GM21737 (cell line): ENCODE data around the gene KDM4B.

Experiments
- ATAC-seq: cut with Tn5 transposase; IDR thresholded peaks from one replicate; pipeline ENCODE4 v1.9.1; 2021; ENCODE audit warnings: mild to moderate bottlenecking, moderate library complexity; ENCODE audit not compliant: unreplicated experiment

KDM4B gene

DNA sequence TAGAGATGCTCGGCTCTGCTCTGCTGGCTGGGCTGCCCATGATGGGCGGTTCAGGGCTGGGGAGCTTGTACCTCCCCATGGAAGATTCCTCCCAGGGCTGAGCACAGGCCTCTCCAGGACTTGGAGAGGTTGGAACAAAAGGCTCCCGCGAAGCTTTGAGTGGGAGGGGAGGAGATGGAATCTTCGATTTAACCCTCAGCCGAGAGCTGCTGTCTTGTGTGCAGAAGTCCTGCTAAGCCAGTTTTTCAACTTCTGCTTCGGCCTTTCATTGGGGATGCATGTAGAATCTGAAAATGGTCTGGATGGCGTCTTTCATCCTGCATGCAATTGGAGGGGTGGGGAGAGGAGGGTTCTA, 163.3 kb downstream of the KDM4B start:
- no peak for ATAC-seq

DNA sequence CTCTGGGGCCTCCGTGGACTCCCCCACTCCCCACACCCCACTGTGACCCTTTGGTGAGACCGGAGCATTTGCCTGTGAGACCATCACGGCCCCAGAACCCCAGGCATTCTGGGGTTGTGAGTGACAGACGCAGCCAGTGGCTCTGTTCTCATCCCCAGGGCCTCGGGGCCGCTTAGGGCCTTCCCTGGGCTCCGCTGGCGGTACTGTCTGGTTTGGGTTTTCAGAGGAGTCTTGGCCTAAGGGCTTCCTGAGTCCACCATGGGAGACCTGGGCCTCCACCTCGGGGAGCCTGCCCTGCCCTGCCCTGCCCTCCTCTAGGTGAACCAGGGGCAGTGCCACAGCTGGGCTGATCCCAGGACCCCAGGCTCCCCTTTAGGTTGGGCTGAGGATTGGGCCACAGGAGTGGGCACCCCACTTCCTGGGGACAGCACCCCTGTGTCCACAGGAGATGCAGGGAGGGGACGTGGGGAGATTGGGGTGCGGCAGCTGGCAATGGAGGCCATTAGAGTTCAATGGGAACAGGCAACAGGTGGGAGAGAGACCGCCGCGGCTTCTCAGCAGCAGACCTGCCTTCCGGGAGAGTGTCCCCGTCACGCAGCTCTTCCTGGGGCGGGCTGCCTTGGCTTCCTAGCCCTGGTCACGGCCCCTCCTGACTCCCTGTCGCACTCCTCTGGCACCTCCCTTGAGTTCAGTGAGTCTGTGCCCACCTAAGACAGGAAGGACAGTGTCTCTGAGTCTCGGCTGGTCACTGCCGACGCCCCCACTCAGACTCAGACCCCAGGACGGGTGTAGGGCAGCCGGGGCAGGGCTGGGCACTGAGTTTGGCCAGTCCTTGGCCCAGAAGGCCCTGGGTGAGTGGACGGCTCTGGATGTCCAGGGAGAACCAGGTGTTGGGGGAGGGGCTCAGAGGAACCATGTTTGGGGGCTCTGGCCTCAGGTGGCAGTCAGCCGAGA, 164.1 kb downstream of the KDM4B start:
- no peak for ATAC-seq

DNA sequence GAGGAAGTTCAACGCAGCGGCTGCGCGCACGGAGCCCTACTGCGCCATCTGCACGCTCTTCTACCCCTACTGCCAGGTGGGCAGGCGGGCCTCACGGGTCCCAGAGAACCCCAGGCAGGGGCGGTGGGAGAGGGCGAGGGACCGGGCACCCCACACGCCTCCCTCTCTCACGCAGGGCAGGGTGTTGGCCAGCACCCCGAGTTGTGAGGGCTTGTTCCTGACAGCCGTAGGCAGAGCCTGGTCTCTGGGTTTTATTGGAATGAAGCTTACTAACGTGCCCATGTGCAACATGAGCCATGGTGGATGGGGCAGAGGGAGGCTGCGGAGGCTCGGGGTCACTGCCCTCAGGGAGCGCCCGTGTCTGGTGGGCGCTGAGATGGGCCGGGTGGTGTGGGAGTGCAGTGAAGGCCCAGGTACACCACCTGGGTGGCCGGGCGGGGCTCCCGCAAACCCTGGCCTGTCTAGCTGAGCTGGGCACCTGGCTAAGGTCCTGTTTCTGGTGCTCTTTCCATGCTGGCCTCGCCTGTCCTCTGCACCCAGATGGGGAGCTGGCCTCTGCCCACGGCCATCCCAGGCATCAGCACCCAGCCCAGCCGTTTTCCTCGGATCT, 165.2 kb downstream of the KDM4B start:
- ATAC-seq = no peak

- no peak for ATAC-seq
Observed at GRCh38 chr19:5134691-5135090, 165.8 kb downstream of the KDM4B start.

DNA sequence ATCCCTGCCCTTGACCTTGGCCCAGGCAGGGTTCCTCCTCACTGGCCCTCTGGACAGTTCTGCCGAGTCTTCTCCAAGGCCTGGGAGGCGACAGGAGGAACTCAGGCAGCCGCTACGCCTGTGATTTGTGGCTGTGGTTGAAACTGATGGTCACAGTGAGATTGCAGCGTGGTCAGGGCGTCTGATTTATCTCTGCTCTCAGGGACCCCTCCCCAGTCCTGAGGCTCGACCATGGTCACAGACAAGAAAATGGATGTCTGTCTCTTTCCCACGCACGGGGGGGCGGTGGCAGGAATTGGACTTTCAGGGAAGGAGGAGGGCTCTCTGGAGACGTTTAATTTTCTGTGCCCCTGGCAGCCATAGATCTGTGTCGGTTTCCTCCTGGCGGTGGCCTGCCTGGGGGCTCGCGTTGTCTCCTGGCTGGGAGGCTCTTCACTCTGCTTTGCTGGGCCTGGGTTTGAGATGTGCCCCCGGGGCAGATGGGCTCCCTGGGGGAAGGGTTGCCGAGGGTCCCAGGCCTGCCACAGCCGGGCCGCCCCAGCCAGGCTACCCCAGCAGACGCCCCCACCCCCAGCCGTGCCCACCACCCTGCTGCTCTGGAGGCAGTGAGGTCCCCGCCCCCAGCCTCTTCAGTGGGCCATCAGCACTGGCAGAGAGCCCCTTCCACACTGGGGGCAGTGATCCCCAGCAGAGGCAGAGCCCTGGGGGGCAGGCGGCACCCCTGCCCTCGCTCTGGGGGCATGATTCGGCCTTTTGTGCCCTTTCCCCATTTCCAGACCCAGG, 167.4 kb downstream of the KDM4B start:
- no peak for ATAC-seq

- no peak for ATAC-seq
Observed at GRCh38 chr19:5137114-5137513, 168.2 kb downstream of the KDM4B start.

DNA sequence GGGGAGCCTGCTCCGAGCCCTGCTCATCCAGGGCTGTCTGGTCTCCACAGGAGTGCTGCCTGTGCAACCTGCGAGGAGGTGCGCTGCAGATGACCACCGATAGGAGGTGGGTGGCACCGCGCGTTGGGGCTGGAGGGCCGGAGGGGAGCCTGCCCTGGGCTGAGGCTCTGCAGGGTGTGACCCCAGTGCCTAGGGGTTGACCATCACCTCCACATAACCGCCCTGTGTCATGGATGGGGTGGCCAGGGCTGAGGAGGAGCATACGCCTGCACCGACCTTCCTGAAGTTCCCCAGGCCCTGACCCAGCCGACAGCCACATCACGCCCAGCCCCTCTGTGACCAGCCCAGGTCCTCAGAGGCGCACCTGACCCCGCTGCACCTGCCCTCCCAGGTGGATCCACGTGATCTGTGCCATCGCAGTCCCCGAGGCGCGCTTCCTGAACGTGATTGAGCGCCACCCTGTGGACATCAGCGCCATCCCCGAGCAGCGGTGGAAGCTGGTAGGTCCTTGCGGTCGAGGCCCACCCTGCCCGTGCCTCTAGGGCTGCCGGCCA, 168.7 kb downstream of the KDM4B start:
- no peak for ATAC-seq

DNA sequence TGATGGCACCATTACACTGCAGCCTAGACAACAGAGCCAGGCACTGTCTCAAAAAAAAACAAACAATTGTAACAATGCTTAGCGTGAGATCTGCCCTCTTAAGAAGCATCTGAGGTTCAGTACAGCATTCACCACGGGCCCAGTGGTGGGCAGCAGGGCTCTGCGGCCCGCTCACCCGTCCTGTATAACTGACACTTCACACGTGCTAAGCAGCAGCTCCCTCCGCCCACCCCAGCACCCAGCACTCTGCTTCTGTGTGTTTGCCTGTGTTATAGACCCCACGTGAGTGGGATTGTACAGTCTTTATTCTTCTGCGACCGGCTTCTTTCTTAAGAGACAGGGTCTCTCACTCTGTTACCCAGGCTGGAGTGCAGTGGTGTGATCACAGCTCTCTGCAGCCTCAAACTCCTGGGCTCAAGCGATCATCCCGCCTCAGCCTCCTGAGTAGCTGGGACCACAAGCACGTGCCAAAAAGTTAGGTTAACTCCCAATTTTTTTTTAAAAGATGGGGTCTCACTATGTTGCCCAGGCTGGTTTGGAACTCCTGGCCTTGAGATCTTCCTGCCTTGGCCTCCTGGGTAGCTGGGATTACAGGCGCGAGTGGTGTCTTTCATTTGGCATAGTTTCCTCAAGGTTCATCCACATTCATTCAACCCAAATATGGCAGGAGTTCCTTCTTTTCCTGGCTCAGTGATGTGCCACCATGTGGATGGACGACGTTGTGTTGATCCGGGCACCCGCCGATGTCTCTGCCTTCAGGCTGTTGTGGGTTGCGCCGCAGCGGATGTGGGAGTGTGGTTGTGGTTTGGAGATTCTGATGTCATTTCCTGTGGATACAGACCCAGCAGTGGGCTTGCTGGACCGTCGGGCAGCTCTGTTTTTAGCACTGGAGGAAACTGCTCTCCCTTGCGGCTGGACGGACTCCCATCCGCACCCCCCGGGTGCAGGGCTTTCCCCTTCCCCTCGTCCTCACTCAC, 170.0 kb downstream of the KDM4B start:
- ATAC-seq = peak; percentile 67

DNA sequence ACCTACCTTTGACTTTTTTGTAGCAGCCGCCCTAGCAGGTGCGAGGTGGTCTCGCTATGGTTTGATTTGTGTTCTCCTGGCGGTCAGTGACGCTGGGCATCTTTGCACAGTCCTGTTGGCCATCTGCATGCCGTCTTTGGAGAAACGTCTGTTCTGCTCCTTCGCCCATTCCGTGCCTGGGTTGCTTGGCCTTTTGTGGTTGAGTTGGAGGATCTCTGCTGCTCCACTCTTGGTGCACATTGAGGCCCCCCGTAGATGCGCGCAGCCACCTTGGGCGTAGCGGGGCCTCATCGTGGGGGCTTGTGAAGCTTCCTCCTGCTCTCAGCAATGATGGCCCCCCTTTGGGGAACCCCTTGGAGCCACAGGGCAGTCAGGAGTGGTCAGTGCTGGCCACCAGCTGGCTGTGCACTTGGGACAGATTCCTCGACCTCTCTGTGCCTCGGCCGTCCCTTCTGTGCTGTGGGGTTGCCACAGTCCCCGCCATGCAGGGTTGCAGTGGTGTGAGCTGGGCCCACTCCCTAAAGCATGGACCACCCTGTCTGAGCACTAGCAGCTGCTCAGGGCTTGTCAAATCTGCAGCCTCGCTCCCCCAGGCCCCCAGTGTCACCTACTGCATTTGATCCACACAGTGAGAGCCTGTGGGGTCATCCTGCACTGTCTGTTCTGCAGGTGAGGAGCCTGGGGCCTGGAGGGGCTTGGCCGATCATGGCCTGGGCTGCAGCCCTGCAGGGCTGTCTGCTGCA, 170.8 kb downstream of the KDM4B start:
- no peak for ATAC-seq

- ATAC-seq = no peak
Observed at GRCh38 chr19:5141129-5141849, 172.4 kb downstream of the KDM4B start.

DNA sequence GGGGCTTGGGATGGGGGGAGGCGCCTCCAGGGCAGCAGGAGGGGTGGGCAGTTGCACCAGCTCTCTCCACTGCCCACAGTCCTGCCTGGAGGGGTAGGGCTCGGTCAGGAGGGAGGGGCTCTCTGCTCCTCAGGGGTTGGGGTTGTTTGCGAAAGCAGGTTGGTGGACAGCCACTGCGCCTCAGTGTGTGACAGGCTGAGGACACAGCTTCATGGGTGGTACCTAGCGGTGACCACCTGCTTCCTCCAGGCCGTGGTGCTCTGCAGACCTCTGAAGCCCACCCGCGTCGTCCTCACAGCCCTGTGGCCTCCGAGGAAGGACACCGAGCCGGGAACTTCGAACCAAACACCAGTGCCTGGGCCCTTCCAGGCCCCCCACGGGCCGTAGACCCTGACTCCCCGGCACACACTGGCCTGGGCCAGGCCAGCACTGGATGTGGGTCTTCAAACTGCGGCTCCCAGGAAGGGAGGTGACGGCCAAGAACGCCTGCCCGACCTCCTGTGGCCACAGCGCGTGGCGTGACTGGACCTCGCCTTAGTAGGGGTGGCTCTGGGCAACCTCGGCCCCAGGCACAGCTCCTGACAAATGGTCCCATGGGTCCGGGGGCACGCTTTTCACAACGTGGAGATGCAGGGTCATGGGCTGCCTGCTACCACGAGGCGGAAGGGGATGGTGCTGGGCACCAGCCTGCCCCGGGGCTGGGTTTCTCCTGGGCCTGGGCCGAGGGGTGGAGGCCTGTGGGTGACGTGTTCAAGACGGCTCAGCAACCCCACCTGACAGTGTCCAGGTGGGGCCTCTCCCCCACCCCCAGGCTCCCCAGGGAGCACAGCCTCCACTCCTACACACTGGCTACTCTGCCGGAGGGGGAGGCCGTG, 173.2 kb downstream of the KDM4B start:
- ATAC-seq = no peak

- no peak for ATAC-seq
Observed at GRCh38 chr19:5142725-5143097, 173.8 kb downstream of the KDM4B start.

DNA sequence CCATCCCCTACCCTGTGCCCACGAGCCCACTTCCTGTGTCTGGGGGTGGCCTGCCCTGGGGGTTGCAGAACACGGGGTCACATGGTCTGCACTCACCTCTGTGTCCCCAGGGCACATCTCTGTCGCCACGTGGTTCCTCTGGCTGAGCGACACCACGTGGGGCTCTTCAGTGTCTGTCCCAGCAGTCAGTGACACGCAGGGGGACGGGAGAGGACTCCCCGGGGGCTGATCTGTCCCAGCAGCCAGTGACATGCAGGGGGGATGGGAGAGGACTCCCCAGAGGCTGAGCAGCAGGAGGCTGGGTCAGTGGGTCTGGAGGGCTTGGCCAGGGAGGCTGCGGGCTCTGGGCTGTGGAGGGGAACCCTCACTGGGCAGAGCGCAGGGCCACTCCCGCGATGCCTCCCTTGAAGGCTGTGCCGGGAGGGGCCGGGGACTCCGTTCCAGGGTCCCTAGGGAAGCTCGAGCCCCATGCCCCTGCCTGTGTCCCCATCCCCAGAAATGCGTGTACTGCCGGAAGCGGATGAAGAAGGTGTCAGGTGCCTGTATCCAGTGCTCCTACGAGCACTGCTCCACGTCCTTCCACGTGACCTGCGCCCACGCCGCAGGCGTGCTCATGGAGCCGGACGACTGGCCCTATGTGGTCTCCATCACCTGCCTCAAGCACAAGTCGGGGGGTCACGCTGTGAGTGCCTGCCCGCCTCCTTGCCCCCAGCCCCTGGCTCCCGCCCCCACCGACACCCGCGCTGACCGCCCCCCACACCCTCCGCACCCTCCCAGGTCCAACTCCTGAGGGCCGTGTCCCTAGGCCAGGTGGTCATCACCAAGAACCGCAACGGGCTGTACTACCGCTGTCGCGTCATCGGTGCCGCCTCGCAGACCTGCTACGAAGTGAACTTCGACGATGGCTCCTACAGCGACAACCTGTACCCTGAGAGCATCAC, 174.8 kb downstream of the KDM4B start:
- ATAC-seq = no peak

DNA sequence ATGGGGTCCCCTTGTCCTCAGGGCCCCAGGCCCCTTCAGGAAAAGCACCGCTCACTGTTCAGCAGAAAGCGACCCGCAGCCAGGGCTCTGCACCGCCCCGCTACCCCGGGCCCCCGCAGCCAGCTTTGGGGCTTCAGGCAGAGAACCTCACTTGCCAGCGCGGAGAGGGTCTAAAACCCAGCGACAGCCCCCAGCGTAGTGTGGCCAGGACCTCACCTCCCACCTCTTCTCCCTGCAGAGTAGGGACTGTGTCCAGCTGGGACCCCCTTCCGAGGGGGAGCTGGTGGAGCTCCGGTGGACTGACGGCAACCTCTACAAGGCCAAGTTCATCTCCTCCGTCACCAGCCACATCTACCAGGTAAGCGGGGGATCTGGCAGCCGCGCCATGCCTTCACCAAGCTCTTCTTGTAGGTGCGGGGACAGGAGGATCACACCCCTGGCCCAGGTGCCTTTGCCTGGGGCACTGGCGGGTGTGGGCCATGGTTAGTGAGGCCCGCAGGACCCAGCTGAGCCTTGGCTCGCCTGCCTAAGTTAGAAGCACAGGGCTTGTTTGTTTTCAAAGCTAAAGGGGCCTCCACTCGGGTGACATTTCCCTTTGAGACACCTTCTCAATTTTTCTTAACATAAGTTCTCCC, 175.7 kb downstream of the KDM4B start:
- no peak for ATAC-seq

- ATAC-seq = no peak
Observed at GRCh38 chr19:5145521-5146511, 176.9 kb downstream of the KDM4B start.
